WTC11 (cell line): ENCODE data around the gene GSN.

ENCODE experiments used
- MAX ChIP-seq: sonication (generic); formaldehyde crosslinking; IDR thresholded peaks from 2 replicates; pipeline ENCODE4 v1.8.0; 2022; ENCODE audit warnings: mild to moderate bottlenecking, missing genetic modification reagents
- NR3C1 ChIP-seq: sonication (generic); formaldehyde crosslinking; conservative IDR thresholded peaks from 2 replicates; pipeline ENCODE4 v1.8.1; 2023; ENCODE audit warnings: low read depth, mild to moderate bottlenecking, missing genetic modification reagents
- ZNF416 ChIP-seq: fragments of 250-450 bp; sonication (Bioruptor Pico); IDR thresholded peaks from 2 replicates; pipeline ENCODE4 v1.9.0; 2021; ENCODE audit warnings: mild to moderate bottlenecking, inconsistent platforms

DNA sequence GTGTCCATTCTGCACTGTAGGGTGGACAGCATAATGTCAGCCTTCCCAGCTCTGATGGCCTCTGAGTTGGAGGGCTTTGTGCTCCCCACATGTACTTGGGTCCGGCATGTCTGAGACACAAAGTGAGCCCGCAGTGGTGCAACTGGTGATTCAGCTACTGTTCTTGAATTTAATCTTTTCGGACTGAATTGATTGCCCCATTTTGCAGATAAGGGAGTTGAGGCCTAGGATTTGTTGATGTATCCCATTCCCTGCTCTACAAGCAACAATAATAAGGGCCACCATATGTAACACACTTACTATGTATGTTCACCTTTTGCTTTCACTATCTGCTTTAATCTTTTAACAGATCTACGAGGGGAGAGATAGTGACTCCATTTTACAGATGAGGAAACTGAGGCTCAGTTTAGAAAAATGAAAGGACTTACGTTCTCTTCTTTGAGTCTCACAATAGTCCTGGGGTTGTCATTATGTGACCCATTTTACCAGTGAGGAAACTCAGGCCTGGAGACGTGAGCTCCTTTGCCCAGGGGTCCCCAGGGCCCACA, 4.5 kb downstream of the GSN start:
- no peak for TF ChIP-seq NR3C1
- TF ChIP-seq MAX = no peak
- no peak for TF ChIP-seq ZNF416 (CRISPR knock-in tag)
